GM18868 (cell line): ENCODE measurements around the gene CBFA2T3.
A peak's percentile ranks its signal among the peaks of the same experiment; 100 is the strongest.

Source experiments
- ATAC-seq: cut with Tn5 transposase; IDR thresholded peaks from one replicate; pipeline ENCODE4 v1.9.1; 2021; ENCODE audit warnings: mild to moderate bottlenecking, moderate library complexity; ENCODE audit not compliant: unreplicated experiment

CBFA2T3 gene

DNA sequence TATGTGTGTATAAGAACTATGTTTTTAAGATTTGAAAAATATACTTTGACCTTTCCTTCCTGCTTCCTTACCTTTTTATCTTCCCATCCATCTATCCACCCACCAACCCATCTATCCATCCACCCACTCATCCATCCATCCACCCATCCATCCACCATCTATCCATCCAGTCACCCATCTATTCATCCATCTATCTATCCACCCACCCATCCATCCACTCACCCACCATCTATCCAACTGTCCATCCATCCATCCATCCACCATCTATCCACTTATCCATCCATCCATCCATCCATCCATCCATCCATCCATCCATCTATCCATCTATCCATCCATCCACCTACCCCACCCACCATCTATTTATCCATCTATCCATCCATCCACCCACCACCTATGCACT lies 12.4 kb downstream of the CBFA2T3 start:
- ATAC-seq, result no peak

DNA sequence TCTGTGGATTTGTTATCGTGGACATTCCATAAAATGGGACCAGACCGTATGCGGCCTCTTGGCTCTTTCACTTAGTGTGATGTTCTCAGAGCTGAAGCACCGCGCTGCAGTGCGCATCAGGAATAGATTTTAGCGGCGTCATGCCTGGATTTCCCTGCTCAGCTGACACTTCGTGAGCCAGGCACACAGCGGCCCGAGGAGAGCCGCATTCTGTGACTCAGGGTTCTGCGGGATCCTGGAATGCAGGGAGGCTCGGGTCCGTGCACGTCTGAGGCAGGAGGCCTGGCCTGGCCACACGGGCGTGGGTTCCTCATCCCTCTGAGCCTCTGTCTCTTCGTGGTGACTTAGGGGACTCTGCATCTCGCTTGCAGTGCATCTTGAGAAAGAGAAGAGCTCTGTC lies 13.4 kb downstream of the CBFA2T3 start:
- ATAC-seq, result no peak

- ATAC-seq, result no peak
Measured at GRCh38 chr16:88962478-88963152, 14.4 kb downstream of the CBFA2T3 start.

- no peak for ATAC-seq
Measured at GRCh38 chr16:88961011-88961410, 16.0 kb downstream of the CBFA2T3 start.

DNA sequence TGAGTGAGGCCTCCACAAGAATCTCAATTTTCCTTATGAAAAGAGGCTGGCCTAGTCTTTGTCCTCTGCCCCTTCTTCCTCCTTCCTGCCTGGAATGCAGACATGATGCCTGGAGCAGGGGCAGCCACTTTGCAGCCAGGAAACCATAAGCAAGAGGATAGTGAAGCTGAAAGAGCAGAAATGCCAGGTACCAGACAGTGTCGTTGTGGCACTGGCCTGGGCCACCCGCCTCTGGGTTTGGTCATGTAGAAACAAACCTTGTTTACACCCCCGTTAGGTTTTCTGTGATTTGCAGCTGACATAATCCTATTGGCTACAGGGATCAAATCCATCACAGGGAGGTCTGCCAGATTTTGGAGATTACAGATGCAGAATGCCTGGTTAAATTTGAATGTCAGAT lies 16.5 kb downstream of the CBFA2T3 start:
- ATAC-seq, result no peak

DNA sequence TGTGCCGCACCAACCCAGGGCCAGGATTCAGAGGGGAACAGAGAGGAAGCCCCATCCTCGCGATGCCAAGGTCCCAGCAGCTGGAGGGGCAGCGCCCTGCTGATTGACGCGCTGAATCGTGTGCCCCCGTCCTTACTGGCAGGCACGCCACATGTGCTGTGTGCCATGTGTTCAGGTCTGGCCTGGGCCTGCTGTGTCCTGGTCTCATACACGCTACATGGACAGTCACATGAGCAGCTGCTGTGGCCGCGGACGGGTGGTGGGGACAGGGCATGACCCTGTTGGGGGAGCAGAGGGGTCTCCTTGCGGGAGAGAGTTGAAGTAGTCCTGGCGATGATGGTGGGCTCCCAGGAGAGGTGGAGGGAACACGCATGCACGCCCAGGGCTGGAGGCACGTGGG lies 18.0 kb downstream of the CBFA2T3 start:
- ATAC-seq, result no peak

DNA sequence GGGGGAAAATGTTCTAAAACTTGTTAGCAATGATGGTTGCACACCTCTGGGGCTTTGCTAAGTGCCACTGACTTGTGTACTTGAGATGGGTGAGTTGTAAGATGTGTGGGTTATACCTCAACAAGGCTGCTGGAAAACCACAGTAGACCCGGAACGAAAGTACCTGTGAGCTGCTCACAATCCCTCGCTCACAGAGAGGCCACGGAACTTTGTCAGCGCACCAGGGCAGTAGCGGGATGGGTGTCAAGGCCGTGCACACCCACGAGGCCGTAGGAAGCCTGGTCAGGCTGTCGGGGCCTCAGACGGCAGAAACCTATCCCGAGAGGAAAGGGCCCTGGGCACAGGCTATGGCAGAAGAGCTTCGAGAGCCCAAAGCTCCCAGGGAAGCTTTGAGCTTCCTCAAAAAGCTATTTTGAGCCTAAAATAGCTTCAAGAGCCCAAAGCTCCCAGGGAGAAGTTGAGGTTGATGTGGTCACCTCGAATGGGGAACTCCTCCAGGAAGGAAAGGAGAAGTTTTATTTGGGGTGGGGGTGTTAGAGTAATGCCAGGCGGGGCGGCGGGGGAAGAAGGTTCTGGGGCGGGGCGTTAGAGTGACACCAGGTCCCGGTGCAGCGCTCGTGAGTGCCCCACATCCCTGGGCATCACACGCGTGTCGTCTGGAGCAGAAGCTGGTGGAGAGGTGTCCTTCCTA lies 19.0 kb downstream of the CBFA2T3 start:
- ATAC-seq, result no peak

- no peak for ATAC-seq
Measured at GRCh38 chr16:88957433-88957767, 19.6 kb downstream of the CBFA2T3 start.

DNA sequence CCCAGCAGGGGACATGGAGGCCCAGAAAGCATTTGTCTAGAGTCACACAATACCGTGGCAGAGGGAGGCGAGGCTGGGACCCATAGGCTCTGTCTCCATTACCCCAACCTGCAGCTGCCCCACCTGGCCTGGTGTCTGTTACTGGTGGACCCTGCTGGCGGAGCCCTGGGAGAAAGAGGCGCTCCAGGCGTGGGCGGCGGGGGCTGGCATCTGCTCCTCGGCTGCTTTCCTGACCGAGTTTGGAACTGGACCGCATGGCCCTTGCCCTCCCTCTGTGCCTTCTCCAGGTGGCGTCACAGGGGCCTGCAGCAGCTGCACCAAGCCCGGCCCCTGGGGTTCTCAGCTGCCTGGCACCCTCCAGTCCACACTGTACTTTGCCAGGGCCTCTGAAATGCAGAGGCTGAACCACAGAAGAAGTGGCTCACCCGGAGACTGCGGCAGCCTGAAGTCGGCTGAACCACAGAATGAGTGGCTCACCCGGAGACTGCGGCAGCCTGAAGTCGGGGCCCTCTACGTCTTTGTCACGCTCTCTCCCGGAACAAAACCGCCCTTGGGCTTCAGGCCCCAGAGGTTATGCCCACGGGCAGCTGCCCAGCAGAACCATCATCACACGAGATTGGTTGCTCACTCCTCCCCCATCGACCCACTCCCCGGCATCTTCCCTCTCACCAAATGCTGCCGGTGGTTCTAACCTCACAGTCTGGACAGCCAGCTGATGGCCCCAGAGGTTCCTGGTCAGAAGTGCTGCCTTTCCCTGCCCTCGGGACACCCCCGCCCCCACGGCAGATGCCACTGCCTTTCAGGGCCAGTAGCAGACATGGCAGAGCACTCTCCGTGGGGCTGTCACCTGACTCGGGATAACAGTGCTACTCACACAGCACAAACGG lies 20.2 kb downstream of the CBFA2T3 start:
- no peak for ATAC-seq

- ATAC-seq, result no peak
Measured at GRCh38 chr16:88955906-88956305, 21.1 kb downstream of the CBFA2T3 start.

DNA sequence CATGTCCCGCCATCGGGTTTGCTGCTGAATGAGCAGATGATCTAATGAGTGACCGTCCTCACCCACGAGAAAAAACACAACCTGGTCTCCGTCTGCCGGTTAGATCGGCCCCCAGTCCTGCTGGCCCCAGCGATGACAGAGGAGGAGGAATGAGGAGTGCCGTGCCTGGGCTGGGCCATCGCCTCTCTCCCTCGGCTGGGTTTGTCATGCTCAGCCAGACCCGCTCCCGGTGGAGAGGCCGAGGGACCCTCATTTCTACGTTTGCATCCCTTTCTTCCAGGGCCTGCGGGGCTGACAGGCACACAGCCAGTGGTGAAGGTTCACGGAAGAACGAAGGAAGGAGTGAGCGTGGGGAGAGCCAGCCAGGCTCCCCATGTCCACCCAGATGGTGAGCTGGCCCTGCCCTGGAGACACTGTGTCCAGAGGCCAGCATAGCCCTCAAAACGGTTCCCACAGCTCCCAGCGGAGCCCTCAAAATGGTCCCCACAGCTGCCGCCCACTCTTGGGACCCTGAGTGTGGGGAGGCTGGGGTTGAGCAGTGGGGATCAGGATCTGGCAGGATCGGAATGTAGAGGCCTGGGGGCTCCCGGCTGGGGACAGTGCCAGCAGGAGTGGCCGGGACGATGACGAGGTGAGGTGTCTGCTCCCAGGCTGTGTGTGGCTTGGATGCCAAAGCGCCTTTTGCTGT lies 23.9 kb downstream of the CBFA2T3 start:
- ATAC-seq, result no peak

DNA sequence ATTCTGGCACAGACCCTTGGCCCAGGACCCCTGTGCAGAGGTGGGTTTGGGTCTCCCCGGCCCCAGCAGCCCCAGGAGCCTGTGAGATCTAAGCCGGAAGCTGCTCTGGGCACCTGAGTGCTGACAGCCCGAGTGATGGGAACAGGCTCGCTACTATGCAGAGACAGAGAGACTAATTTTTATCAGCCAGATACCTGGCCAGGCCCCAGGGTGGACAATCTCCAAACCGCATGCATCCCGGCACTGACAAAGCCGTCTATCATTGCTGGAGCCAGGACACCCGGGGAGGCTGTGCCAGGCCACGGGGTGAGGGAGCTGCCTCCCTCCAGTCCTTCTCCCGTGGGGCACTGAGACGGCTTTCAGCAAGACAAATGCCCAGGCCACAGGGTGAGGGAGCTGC lies 25.0 kb downstream of the CBFA2T3 start:
- ATAC-seq, result no peak

- no peak for ATAC-seq
Measured at GRCh38 chr16:88951501-88951900, 25.5 kb downstream of the CBFA2T3 start.

- ATAC-seq, result no peak
Measured at GRCh38 chr16:88948781-88949490, 28.1 kb downstream of the CBFA2T3 start.

GRCh38 chr16:88945473-88945872 lies 31.5 kb downstream of the CBFA2T3 start:
- ATAC-seq, result no peak

GRCh38 chr16:88943741-88944140 lies 33.3 kb downstream of the CBFA2T3 start:
- no peak for ATAC-seq

- no peak for ATAC-seq
Measured at GRCh38 chr16:88943131-88943664, 33.8 kb downstream of the CBFA2T3 start.

DNA sequence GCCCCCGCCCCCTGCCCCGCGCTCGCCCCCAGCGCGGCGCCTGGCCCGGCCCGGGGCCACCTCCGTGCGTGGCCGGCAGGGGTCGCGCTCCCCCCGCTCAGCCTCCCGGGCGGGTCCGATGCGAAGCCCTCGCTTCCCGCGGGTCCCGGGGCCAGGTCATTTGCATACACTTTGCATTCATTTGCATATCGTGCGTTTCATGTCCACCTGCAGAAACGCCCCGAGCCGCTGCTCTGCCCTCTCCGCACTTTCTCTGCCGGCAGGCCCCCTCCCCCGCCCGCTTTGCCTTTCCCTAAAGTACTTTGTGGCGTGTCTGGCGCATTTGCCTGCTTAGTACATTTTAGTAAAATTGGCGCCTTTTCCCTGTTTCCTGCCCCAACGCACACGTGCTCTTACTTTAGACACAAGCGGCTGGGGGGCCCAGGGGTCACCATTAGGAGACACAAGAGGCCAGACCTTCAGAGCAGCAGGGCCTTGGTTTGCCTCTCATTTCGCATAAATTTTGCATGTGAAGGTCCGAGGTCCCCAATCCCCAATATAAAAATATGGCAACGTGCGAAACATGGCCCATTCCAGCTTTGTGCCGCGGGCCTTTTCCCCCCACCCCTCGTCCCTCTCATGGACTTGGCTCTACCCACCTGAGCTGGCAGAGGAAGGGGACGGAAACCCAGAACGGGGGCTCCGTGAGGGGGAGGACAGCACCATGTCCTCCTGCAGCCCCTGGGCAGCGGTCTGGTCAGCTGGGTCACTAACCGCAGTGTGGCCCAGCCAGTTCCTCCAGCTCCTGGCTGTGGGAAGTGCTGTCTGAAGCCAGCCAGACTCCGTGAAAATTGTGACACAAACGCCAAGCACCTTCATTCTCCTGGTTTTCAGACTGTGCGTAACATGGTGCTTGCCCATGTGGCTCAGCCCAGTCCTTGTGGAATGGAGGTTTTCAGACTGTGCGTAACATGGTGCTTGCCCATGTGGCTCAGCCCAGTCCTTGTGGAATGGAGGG lies 34.8 kb downstream of the CBFA2T3 start:
- ATAC-seq, result peak; percentile 41
